GM19193 (cell line): Measurements from ENCODE around the gene CHAT.

ENCODE experiments used
- POLR2A ChIP-seq: IDR thresholded peaks from 4 replicates; pipeline ENCODE4 v1.6.1; 2011; ENCODE audit not compliant: insufficient read depth, insufficient read length; ENCODE audit errors: extremely low read depth

Gene CHAT

GRCh38 chr10:49613882-49614241, at the start of gene CHAT:
TSS of gene CHAT (plus strand) at chr10:49614037. CDS start at chr10:49614190, 153 bp downstream.
- no peak for TF ChIP-seq POLR2A

GRCh38 chr10:49564461-49565009, 49.3 kb upstream of the CHAT start:
- no peak for TF ChIP-seq POLR2A

GRCh38 chr10:49567810-49568209, 46.0 kb upstream of the CHAT start:
- no peak for TF ChIP-seq POLR2A

DNA sequence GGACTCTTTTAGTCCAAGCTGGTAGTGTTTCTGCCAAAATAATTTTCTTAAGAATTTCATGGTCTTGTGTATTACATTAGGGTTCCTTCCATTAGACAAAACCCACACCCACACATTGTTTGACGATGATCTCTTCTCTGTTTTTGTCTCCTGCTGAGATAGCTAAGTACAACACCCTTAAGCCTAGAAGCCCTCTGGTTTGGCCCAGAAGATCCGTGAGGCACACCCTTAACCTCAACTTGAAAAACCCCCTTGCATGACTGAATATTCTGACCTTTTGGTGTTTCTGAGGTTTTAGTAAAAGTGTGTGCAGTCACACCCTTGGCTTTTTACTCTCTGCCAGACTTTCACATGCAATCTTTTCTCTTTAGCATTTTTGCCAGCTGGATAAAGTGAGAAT, 45.6 kb upstream of the CHAT start:
- no peak for TF ChIP-seq POLR2A

DNA sequence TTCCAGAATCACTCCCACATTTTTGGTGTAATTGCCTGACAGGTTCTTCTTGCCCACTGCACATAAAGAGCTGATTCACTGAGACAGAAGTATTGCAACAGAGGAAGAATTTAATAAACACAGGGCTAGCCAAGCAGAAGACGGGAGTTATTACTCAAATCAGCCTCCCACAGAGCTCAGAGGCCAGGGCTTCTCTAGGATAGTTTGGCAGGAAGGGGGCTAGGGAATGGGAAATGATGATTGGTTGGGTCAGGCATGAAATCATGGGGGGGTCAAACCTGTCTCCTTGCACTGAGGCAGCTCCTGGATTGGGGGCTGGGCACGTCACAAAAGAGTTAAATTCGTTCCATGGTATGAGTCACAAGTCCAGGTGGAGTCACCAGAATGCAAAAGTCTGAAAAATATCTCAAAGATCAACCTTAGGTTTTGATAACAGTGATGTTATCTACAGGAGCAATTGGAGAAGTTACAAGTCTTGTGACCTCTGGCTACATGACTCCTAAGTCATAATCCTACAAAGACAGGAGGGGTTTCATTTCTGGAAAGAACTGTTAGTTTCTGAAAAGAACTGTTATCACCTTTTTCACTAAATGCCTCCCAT, 44.7 kb upstream of the CHAT start:
- TF ChIP-seq POLR2A = no peak

GRCh38 chr10:49571388-49571787, 42.4 kb upstream of the CHAT start:
- TF ChIP-seq POLR2A = no peak

DNA sequence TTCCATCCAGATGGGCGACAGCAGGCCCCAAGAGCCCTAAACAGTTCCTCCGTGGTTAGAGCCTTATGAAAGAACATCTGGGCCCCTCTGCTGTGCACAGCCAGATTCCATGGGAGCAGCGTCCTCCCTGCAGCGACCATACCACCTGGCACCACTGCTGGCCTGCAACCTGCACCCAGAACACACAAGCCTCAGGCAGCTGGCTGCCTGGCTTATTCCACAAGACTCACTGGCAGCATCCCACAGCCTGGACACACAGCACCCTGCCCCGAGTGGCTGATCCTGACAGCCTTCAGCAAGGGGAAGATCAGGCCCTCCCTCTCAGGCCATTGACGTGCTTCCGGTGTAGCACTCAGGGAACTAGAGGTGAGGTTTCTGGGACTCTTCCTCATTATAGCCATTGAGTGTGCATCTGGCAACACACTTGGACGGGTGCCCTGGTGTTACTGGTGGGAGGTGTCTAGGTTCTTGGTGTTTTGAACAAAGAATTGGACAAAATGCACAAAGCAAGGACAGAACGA, 41.2 kb upstream of the CHAT start:
- no peak for TF ChIP-seq POLR2A

- TF ChIP-seq POLR2A = no peak
Measured at GRCh38 chr10:49575489-49576072, 38.3 kb upstream of the CHAT start.

- TF ChIP-seq POLR2A = no peak
Measured at GRCh38 chr10:49577182-49577925, 36.5 kb upstream of the CHAT start.

GRCh38 chr10:49578392-49578791, 35.4 kb upstream of the CHAT start:
- no peak for TF ChIP-seq POLR2A

DNA sequence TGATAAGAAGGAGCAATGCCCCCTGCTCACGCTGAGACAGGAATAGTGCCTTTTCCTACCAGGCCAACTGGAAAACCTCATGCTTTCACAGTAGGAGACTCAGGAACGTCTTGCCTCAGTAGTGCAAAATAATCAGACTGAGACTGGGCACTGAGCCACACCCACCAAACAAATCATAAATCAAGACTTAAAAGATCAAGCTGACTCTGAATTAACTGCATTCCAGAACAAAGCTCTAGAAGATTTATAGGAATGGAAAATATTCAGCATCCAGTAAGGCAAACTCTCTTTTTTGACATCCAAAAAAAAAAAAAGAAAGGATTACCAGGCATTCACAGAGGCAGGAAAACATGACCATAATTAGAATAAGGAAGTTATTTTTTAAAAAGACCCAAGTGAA, 34.2 kb upstream of the CHAT start:
- no peak for TF ChIP-seq POLR2A

DNA sequence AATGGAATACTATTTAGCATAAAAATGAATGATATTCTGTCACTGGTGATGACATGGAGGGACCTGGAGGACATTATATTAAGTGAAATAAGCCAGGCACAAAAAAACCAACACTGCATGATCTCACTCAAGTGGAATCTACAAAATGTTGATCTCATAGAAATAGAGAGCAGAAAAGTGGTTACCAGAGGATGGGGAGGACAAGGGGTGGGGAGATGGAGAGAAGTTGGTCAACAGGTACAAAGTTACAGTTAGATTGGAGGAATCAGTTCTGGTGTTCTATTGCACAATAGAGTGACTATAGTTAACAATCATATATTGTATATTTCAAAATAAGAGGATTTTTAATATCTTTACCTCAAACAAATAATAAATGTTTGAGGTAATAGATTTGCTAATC, 28.4 kb upstream of the CHAT start:
- no peak for TF ChIP-seq POLR2A

GRCh38 chr10:49587981-49588380, 25.9 kb upstream of the CHAT start:
- no peak for TF ChIP-seq POLR2A

- TF ChIP-seq POLR2A = no peak
Measured at GRCh38 chr10:49592726-49593563, 20.9 kb upstream of the CHAT start.

DNA sequence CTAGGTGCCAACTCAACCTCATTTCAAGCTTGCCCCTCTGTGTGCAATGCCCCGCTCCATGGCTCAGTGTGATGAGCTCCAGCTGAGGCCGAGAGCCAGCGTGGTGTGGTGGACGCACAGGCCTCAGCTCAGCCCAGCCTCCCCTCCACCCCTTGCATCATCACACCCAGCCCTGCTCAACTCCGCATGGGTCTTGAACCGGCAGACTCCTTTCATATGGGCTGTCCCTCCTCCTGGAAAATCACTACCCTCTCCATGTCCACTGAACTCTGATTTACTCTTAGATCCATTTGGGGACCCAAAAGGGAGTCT, 20.3 kb upstream of the CHAT start:
- TF ChIP-seq POLR2A = no peak
